HG02943 (cell line): ENCODE measurements around the gene GNAO1.
"Not testable (repeated sequence)": the region's sequence is repeated elsewhere in the genome, so short reads cannot be mapped to it uniquely, and the experiment has no call there.

Experiments
- ATAC-seq: cut with Tn5 transposase; IDR thresholded peaks from one replicate; pipeline ENCODE4 v1.9.1; 2021; ENCODE audit warnings: mild to moderate bottlenecking, low read depth, moderate library complexity; ENCODE audit not compliant: unreplicated experiment

Gene GNAO1

GRCh38 chr16:56373003-56373402 lies 181.7 kb downstream of the GNAO1 start:
- no peak for ATAC-seq

- not testable (repeated sequence) for ATAC-seq
Measured at GRCh38 chr16:56375792-56376191, 184.5 kb downstream of the GNAO1 start.

GRCh38 chr16:56379044-56379443 lies 187.8 kb downstream of the GNAO1 start:
- ATAC-seq = not testable (repeated sequence)

GRCh38 chr16:56380778-56381485 lies 189.6 kb downstream of the GNAO1 start:
- not testable (repeated sequence) for ATAC-seq

- ATAC-seq = no peak
Measured at GRCh38 chr16:56382459-56382858, 191.2 kb downstream of the GNAO1 start.

- ATAC-seq = no peak
Measured at GRCh38 chr16:56382901-56383355, 191.6 kb downstream of the GNAO1 start.

- no peak for ATAC-seq
Measured at GRCh38 chr16:56384074-56384721, 192.9 kb downstream of the GNAO1 start.

GRCh38 chr16:56387396-56387795 lies 196.1 kb downstream of the GNAO1 start:
- ATAC-seq = no peak

GRCh38 chr16:56388209-56388608 lies 196.9 kb downstream of the GNAO1 start:
- no peak for ATAC-seq

- ATAC-seq = no peak
Measured at GRCh38 chr16:56389554-56389953, 198.3 kb downstream of the GNAO1 start.

- not testable (repeated sequence) for ATAC-seq
Measured at GRCh38 chr16:56396724-56397123, 205.4 kb downstream of the GNAO1 start.

- no peak for ATAC-seq
Measured at GRCh38 chr16:56399047-56399446, 207.8 kb downstream of the GNAO1 start.

GRCh38 chr16:56399486-56399885 lies 208.2 kb downstream of the GNAO1 start:
- ATAC-seq = no peak

GRCh38 chr16:56400458-56400857 lies 209.2 kb downstream of the GNAO1 start:
- ATAC-seq = no peak

- no peak for ATAC-seq
Measured at GRCh38 chr16:56401482-56401881, 210.2 kb downstream of the GNAO1 start.

GRCh38 chr16:56405977-56406672 lies 214.8 kb downstream of the GNAO1 start:
- ATAC-seq = no peak
